BE2C (cell line): ENCODE data around the gene PCGF1.
A peak's percentile ranks its signal among the peaks of the same experiment; 100 is the strongest.

ENCODE experiments used
- DNase-seq: peaks from one replicate; pipeline ENCODE4 v3.0.0-alpha.2; 2020
- H3K27me3 ChIP-seq: fragments of 250-450 bp; sonication (Bioruptor Pico); 2 replicates; pipeline ENCODE4 v1.5.1; 2020; ENCODE audit warnings: mild to moderate bottlenecking
- H3K36me3 ChIP-seq: fragments of 250-450 bp; sonication (Bioruptor Pico); 2 replicates; pipeline ENCODE4 v1.5.1; 2020; ENCODE audit warnings: mild to moderate bottlenecking
- H3K4me1 ChIP-seq: fragments of 250-450 bp; sonication (Bioruptor Pico); 2 replicates; pipeline ENCODE4 v1.5.1; 2020
- H3K4me3 ChIP-seq: 2 replicates; pipeline ENCODE4 v1.5.1; 2011; ENCODE audit warnings: low read depth, low read length
- H3K9me3 ChIP-seq: fragments of 250-450 bp; sonication (Bioruptor Pico); 2 replicates; pipeline ENCODE4 v1.5.1; 2020
- CTCF ChIP-seq: IDR thresholded peaks from 2 replicates; pipeline ENCODE4 v1.5.1; 2012; ENCODE audit warnings: mild to moderate bottlenecking, low read depth, low read length

The PCGF1 gene

GRCh38 chr2:74548900-74549826 is 41.7 kb upstream of the PCGF1 start:
- Histone ChIP-seq H3K9me3 (no peaks in the 10 kb centered on the region), H3K36me3 (no peaks in the 10 kb centered on the region; the same call in 1 of the 2 replicates), H3K4me3 (peak overlapping the region; percentile 46), H3K4me1 (no peaks in the 10 kb centered on the region), H3K27me3 (no peaks in the 10 kb centered on the region)
- no peak for TF ChIP-seq CTCF
- peak; percentile 43 for DNase-seq

GRCh38 chr2:74548285-74548899 is 40.9 kb upstream of the PCGF1 start:
- H3K4me1 ChIP-seq = no peaks in the 10 kb centered on the region
- no peak for TF ChIP-seq CTCF
- DNase-seq = no peak
- H3K27me3 ChIP-seq = no peaks in the 10 kb centered on the region
- no peaks in the 10 kb centered on the region for H3K9me3 ChIP-seq
- H3K4me3 ChIP-seq = peak overlapping the region; percentile 46
- no peaks in the 10 kb centered on the region; the same call in 1 of the 2 replicates for H3K36me3 ChIP-seq

- Histone ChIP-seq H3K36me3 (no peaks in the 10 kb centered on the region), H3K4me3 (no peak overlapping the region), H3K9me3 (no peaks in the 10 kb centered on the region), H3K4me1 (no peaks in the 10 kb centered on the region), H3K27me3 (no peaks in the 10 kb centered on the region)
- TF ChIP-seq CTCF = no peak
- DNase-seq = no peak
Observed at GRCh38 chr2:74546004-74546403, 38.5 kb upstream of the PCGF1 start.

GRCh38 chr2:74544634-74545033 is 37.1 kb upstream of the PCGF1 start:
- TF ChIP-seq CTCF = no peak
- Histone ChIP-seq H3K9me3 (no peaks in the 10 kb centered on the region), H3K4me3 (no peak overlapping the region), H3K27me3 (no peaks in the 10 kb centered on the region), H3K36me3 (no peaks in the 10 kb centered on the region), H3K4me1 (no peaks in the 10 kb centered on the region)
- DNase-seq = no peak

GRCh38 chr2:74542978-74543377 is 35.5 kb upstream of the PCGF1 start:
- Histone ChIP-seq H3K4me1 (no peaks in the 10 kb centered on the region), H3K9me3 (no peaks in the 10 kb centered on the region), H3K27me3 (no peaks in the 10 kb centered on the region), H3K36me3 (no peaks in the 10 kb centered on the region), H3K4me3 (no peak overlapping the region)
- DNase-seq = no peak
- no peak for TF ChIP-seq CTCF

GRCh38 chr2:74540291-74540690 is 32.8 kb upstream of the PCGF1 start:
- DNase-seq = no peak
- H3K4me1 ChIP-seq = no peaks in the 10 kb centered on the region
- no peak overlapping the region for H3K4me3 ChIP-seq
- no peaks in the 10 kb centered on the region for H3K9me3 ChIP-seq
- no peak for TF ChIP-seq CTCF
- H3K27me3 ChIP-seq = no peaks in the 10 kb centered on the region
- H3K36me3 ChIP-seq = no peaks in the 10 kb centered on the region
